ENCODE results near the gene C9orf152. TPM values are rescaled to one million over a fixed set of nuclear protein-coding genes. Genes with fewer than 3 reads are reported as not detected.

The C9orf152 gene
- total and polyA plus RNA-seq, 2 of the 13 experiments (the other 11 are each of a cell fraction or from before 2014, with no cell fraction given), result 0.24 to 0.48 TPM

DNA sequence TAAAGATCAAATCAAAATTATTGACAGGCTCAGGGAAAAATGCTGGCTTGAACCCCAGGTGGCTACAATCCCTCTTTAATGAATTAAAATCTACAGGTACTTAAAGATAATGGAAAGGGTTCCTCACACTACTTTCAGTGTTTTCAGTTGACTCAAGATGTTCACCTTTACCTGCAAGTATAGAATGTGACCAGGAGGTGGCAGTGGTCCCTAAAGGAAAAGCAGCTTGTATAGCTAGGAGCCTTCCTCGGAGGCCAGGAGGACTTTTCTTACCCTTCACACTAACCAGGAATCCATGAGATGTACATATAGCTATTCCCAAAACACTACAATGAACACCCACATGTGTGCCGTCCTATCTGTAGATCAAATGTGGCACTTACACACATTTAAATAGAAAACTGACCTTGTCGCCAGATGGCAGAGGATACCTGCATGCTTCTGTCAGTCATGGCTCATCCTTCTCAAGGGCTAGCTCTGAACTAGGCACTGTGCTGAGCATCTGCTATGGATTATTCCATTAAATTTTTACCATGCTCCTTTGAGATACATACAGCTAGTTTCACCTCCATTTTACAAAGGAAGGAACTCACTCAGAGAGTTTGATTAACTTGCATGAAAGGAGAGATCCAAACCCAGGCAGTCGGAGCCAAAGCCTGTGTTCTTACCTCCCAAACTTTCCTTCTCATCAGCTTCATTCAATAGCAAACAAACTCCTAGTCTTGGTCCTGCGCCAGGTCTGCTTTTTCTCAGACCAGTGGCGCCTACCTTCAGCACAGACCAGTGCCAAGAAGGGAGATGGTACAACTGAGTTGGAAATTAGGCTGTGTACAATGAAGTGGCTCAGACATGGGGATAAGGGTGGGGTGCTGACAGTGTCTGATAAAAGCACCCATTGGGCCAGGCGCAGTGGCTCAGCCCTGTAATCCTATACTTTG lies 24.5 kb downstream of the C9orf152 start:
- no peaks in the 10 kb centered on the region for H3K79me2 ChIP-seq (ENCODE audit: insufficient read depth, low read length)
- POLR2A ChIA-PET, result interaction anchor here (0.7 to 4.2 kb wide), 7 partner anchors 11 to 241 kb away, joined by 3 to 12 read pairs (median 4); partner anchors contain the start of gene TXN
- no peak overlapping the region for H2AFZ ChIP-seq (ENCODE audit: low read length)
- DNase-seq (ENCODE audit: low spot score), result peak; percentile 78
- CTCF ChIA-PET (ENCODE audit: low intra/inter-chr PET ratio, low total read pairs), result interaction anchor here (1.6 to 3.1 kb wide), 5 partner anchors 14 to 440 kb away, joined by 4 to 36 read pairs (median 7); no protein-coding TSS in a partner anchor
- no TSS peak for BruUV-seq (replicated peaks)
- H3K36me3 ChIP-seq (replicated peaks in 1 of 2; ENCODE audit: control insufficient read depth in 1 of 2, insufficient read depth in 2 of 2, low read length in 2 of 2), result no peaks in the 10 kb centered on the region
- H3K27me3 ChIP-seq (ENCODE audit: control insufficient read depth in 1 of 2, insufficient read depth in 2 of 2, low read length in 2 of 2), result no peaks in the 10 kb centered on the region
- peak; percentile 87 for FAIRE-seq
- in situ Hi-C loops (cut with HindIII; ENCODE audit: extremely low pct_ligation_motif_present, low pct_unique_long_range_greater_than_20kb), result loop anchor here (5.0 kb wide), 4 partner anchors 34 to 439 kb away; partner anchors contain the start of gene TXN
- H3K9me3 ChIP-seq (ENCODE audit: low read length), result no peaks in the 10 kb centered on the region
- H3K4me2 ChIP-seq (ENCODE audit: low read depth, low read length), result 0 out of 2 replicates have a peak overlapping the region, but pooled peaks have one; percentile 0
- H3K4me3 ChIP-seq (replicated peaks in 1 of 3; ENCODE audit: insufficient read depth in 1 of 3, low read depth in 2 of 3, low read length in 3 of 3), result no peak overlapping the region
- H4K20me1 ChIP-seq (ENCODE audit: insufficient read depth, low read length), result no peaks in the 10 kb centered on the region
- H3K4me1 ChIP-seq (ENCODE audit: insufficient read depth, low read length), result peaks cover 75% of the 10 kb centered on the region
- peak; percentile 67 for ATAC-seq
- no peak overlapping the region for H3K9ac ChIP-seq (ENCODE audit: insufficient read depth, low read depth, low read length)
- H3K27ac ChIP-seq (ENCODE audit: extremely low read length, insufficient read depth, low read length), result no peak overlapping the region
- 65% methylated on average over 7 of the region's 7 CpGs for WGBS (ENCODE audit: low lambda C conversion rate)
- intact Hi-C loops (cut with micrococcal nuclease; ENCODE audit: unreplicated experiment), result loop anchor here (1.0 to 2.0 kb wide), 5 partner anchors 14 to 440 kb away; no protein-coding TSS in a partner anchor
- TF ChIP-seq THYN1 (CRISPR knock-in tag; IDR thresholded peaks at IDR 0.05; ENCODE audit: borderline replicate concordance, low read depth), result no peak
- TF ChIP-seq STAG1 (CRISPR knock-in tag; IDR thresholded peaks at IDR 0.05), result peak; percentile 93
- TF ChIP-seq, protein P1, sequence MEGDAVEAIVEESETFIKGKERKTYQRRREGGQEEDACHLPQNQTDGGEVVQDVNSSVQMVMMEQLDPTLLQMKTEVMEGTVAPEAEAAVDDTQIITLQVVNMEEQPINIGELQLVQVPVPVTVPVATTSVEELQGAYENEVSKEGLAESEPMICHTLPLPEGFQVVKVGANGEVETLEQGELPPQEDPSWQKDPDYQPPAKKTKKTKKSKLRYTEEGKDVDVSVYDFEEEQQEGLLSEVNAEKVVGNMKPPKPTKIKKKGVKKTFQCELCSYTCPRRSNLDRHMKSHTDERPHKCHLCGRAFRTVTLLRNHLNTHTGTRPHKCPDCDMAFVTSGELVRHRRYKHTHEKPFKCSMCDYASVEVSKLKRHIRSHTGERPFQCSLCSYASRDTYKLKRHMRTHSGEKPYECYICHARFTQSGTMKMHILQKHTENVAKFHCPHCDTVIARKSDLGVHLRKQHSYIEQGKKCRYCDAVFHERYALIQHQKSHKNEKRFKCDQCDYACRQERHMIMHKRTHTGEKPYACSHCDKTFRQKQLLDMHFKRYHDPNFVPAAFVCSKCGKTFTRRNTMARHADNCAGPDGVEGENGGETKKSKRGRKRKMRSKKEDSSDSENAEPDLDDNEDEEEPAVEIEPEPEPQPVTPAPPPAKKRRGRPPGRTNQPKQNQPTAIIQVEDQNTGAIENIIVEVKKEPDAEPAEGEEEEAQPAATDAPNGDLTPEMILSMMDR (CRISPR knock-in tag; IDR thresholded peaks at IDR 0.05), result peak; percentile 91
- TF ChIP-seq SNAI1 (CRISPR knock-in tag; IDR thresholded peaks at IDR 0.05; ENCODE audit: borderline replicate concordance), result no peak
- TF ChIP-seq MTA3 (CRISPR knock-in tag; IDR thresholded peaks at IDR 0.05), result no peak
- TF ChIP-seq ZBTB7B (CRISPR knock-in tag; IDR thresholded peaks at IDR 0.05), result no peak
- TF ChIP-seq, protein P2, sequence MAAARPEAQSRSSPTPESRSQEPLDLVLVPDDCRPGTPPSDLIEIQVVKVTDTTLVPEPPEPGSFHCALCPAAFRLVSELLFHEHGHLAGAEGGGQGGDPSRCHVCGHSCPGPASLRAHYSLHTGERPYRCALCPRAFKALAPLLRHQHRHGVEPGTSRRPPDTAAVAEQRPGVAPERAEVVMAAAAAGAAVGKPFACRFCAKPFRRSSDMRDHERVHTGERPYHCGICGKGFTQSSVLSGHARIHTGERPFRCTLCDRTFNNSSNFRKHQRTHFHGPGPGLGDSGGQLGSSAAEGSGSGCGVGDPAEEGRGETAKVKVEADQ (CRISPR knock-in tag; IDR thresholded peaks at IDR 0.05; ENCODE audit: borderline replicate concordance), result no peak
- TF ChIP-seq CENPT (CRISPR knock-in tag; IDR thresholded peaks at IDR 0.05; ENCODE audit: low read depth), result no peak
- no peak for TF ChIP-seq NR2F6 (IDR thresholded peaks at IDR 0.05)
- peak; percentile 44; the same call in 1 of the 2 replicates for TF ChIP-seq NR2F6 (CRISPR knock-in tag; IDR thresholded peaks at IDR 0.05)
- no peak for TF ChIP-seq HNRNPK (IDR thresholded peaks at IDR 0.05; ENCODE audit: low read depth, low read length, poor library complexity, severe bottlenecking)
- TF ChIP-seq, protein P3, sequence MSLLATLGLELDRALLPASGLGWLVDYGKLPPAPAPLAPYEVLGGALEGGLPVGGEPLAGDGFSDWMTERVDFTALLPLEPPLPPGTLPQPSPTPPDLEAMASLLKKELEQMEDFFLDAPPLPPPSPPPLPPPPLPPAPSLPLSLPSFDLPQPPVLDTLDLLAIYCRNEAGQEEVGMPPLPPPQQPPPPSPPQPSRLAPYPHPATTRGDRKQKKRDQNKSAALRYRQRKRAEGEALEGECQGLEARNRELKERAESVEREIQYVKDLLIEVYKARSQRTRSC (CRISPR knock-in tag; IDR thresholded peaks at IDR 0.05; ENCODE audit: low read depth), result no peak
- TF ChIP-seq, protein P4, sequence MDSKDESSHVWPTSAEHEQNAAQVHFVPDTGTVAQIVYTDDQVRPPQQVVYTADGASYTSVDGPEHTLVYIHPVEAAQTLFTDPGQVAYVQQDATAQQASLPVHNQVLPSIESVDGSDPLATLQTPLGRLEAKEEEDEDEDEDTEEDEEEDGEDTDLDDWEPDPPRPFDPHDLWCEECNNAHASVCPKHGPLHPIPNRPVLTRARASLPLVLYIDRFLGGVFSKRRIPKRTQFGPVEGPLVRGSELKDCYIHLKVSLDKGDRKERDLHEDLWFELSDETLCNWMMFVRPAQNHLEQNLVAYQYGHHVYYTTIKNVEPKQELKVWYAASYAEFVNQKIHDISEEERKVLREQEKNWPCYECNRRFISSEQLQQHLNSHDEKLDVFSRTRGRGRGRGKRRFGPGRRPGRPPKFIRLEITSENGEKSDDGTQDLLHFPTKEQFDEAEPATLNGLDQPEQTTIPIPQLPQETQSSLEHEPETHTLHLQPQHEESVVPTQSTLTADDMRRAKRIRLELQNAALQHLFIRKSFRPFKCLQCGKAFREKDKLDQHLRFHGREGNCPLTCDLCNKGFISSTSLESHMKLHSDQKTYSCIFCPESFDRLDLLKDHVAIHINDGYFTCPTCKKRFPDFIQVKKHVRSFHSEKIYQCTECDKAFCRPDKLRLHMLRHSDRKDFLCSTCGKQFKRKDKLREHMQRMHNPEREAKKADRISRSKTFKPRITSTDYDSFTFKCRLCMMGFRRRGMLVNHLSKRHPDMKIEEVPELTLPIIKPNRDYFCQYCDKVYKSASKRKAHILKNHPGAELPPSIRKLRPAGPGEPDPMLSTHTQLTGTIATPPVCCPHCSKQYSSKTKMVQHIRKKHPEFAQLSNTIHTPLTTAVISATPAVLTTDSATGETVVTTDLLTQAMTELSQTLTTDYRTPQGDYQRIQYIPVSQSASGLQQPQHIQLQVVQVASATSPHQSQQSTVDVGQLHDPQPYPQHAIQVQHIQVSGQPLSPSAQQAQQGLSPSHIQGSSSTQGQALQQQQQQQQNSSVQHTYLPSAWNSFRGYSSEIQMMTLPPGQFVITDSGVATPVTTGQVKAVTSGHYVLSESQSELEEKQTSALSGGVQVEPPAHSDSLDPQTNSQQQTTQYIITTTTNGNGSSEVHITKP (CRISPR knock-in tag; IDR thresholded peaks at IDR 0.05; ENCODE audit: low read depth), result no peak
- no peak for TF ChIP-seq ZNF350 (CRISPR knock-in tag; IDR thresholded peaks at IDR 0.05; ENCODE audit: borderline replicate concordance, low read depth)
- no peak for TF ChIP-seq AGO1 (IDR thresholded peaks at IDR 0.05; ENCODE audit: low read depth, low read length, poor library complexity, severe bottlenecking)

All from HepG2 (cell line).